ENCODE results near the gene ANXA2.
A peak's percentile ranks its signal among the peaks of the same experiment; 100 is the strongest.
"Not testable (repeated sequence)": the region's sequence is repeated elsewhere in the genome, so short reads cannot be mapped to it uniquely, and the experiment has no call there.

The ANXA2 gene

DNA sequence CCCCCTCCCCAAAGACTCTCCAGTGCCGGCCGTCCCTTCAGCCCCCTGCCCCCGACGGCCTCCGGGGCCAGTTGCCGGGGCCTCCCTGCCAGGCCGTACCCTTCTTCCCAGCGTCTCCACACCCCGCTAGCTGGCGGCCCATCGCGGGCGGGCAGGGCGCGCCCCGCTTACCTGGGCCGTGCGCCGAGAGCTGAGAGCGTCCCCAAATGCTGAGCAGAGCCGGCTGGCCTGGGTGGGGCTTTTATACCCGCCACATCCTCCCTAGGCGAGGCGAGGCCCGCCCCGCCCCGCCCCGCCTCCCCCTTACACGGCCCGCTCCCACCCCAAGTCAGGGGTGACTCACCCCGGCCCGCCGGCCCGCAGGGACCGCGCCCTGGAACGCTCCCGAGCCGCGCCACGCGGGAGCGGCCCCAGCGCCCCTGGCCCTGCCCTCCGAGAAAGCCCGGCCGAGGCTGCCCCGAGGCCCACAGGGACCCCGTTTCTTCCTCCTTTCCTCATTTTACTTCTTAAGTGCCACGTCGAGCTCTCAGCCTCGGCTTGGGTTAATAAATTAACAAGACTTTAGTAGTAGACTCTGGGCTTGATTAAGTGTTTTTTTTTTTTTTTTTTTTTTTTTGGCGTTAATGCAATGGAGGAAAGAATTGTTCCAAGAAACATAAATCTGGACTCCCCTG is at the start of gene ANXA2:
ANXA2 (minus strand) TSS at position 215 of the 674 bp plus-strand sequence. CDS start 11,911 bp downstream, outside the sequence.
- peak; percentile 54 to 73 for DNase-seq (ENCODE audit: low read depth in 2 of 2, low spot score in 1 of 2)

DNA sequence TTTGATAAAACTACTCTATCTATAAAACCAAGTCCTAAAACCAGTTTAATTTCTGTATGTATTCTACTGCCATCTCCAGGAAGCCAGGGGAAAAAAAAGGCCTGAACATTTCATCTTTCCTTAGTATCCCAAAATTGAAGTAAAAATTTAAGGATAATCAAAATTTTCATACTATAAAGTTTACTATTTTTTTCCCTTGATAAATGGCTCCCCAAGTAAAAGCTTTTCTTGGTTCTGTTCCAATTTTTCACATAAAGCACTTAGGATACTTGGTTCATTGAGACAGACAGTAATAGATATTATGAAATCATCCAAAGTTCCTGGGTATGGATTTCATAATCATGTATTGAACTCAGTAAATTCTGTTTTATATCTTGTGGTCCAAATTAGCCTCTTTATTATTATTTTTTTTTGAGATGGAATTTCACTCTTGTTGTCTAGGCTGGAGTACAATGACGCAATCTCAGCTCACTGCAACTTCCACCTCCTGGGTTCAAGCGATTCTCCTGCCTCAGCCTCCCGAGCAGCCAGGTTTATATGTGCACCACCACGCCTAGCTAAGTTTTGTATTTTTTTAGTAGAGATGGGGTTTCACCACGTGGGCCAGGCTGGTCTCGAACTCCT is 46.6 kb upstream of the ANXA2 start:
- no peak for DNase-seq (ENCODE audit: low read depth in 2 of 2, low spot score in 1 of 2)

DNA sequence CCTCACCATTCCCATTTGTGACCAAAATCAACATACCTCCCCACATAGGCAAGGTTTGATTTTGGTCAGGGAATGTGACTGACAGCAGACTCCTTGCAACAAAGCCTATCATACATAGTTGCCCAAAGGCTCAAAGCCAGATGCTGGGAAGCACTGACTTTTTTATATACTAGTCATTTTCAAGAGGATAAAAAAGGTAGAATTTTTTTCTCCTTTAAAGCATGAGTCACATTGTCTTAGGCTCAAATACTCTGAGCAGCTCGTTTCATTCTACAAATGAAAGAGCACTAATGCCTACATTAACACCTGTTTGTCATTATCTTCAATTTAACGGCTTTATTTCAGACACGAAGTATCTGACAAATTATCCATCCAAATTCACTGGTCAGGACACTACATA is 45.0 kb upstream of the ANXA2 start:
- DNase-seq (ENCODE audit: low read depth in 2 of 2, low spot score in 1 of 2), result no peak

DNA sequence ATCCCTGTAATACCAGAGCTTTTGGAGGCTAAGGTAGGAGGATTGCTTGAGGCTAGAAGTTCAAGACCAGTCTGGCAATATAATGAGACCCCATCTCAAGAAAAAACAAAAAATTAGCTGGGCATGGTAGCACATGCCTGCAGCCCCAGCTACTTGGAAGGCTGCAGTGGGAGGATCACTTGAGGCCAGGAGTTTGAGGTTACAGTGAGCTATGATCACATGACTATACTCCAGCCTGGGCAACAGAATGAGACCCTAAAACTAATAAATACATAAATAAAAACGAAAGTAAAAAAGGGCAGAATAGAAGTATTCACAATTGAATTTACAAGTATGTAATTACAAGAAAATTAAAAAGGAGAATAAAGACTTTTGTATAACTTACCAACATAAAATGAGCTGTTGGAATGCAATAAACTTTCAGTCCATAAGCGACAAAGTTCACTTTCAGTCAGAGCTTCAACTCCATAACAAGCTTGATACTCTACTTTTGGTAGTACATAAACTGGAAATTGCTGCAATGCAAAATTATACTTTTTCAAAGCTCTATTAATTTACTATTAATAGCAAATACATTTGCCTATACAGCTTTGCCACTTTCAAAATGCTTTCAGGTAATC is 44.4 kb upstream of the ANXA2 start:
- DNase-seq (ENCODE audit: low read depth in 2 of 2, low spot score in 1 of 2), result no peak

DNA sequence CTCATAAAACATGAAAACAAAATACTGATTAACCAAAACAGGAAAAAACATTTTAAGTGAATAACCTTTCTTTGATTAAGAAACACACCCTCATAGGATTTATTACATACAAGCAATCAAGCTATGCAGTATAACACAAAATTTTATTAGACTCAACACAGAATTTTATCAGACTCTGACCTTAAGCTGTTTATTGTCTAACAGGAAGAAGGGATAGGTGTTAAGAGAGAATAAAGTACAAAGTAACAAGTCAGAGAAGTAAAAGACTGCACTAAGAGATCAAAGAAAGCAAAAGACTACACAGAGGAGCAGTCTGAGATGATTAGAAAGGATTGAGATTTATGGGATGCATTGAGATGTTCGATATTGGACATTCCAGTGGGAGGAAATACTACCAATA is 43.5 kb upstream of the ANXA2 start:
- no peak for DNase-seq (ENCODE audit: low read depth in 2 of 2, low spot score in 1 of 2)

DNA sequence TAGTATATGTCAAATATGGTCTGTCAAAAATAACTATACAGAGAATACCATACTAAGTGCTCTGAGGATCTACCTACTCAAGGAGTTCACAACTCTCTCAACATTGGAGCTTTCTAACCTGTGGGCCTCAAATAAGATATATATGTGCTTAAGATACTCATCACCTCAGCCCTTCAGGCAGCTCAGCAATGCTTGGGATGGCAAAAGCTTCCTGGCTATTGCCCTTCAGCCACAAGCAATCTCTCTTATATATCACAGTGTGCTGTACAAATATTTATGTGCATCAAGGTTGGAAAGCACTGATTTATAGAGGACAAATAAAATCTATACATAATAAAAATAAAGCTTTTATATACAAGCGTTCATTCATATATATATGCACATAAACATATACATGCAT is 40.9 kb upstream of the ANXA2 start:
- no peak for DNase-seq (ENCODE audit: low read depth in 2 of 2, low spot score in 1 of 2)

DNA sequence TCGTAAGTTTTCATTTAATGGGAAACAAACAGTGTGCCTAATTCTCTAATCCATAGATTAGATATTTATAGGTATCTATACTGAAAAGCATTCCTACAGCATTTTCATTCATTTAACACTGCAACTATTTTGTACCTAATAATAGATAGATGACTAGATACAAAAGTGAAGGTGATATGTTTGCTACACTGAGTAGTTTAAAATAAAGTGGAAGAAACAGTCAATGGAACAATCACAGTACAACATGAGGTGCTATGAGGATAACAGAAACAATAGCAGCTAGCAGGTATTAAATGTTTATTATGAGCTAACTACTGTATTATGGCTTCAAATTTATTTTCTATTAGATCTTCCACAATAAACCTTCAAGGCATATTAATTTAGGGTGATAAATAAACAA is 31.1 kb upstream of the ANXA2 start:
- DNase-seq (ENCODE audit: low read depth in 2 of 2, low spot score in 1 of 2), result no peak

DNA sequence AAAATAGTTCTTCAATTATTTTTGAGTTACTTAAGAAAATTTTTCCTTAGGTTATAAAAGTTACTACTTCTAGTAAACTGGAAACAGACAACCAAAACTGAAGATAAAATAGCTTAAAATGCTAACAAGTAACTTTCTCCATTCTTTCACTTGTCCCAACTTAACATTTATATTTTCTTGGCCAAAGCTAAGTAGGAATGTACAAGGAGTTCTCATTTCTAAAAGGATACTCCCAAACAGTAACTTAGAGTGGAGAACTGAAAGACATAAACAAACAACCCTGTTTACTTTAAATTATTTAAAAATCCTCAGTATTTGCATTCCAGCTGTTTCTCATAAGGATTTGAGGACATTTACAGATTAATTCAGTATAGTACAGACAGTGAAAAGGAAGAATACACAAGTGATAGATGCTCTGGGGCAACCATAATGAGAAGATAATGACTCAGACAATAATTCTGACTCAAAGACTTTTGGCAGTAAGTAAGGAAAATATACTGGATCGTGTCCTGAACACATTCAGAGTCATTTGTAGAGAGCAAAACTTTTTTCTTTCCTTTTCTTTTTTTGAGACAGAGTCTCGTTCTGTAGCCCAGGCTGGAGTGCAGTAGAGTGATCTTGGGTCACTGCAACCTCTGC is 29.2 kb upstream of the ANXA2 start:
- DNase-seq (ENCODE audit: low read depth in 2 of 2, low spot score in 1 of 2), result no peak

DNA sequence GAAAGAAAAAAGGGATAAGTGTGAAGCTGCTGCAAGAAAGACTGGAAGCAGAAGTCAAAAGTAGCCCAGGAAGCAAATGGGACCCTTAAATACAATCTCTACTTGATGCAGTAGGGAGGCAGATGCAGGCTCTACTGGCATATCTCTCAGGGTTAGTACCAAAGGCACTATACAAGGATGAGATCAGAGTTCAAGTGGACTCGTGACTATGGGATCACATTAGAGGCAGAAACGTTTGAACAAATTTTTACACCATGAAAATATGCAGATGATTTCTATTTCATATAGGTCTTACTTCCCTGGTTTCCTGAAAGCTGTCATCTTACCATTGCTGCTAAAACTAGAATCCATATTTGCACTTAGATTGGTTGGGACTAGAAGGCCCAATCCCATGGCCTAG is 27.7 kb upstream of the ANXA2 start:
- no peak for DNase-seq (ENCODE audit: low read depth in 2 of 2, low spot score in 1 of 2)

DNA sequence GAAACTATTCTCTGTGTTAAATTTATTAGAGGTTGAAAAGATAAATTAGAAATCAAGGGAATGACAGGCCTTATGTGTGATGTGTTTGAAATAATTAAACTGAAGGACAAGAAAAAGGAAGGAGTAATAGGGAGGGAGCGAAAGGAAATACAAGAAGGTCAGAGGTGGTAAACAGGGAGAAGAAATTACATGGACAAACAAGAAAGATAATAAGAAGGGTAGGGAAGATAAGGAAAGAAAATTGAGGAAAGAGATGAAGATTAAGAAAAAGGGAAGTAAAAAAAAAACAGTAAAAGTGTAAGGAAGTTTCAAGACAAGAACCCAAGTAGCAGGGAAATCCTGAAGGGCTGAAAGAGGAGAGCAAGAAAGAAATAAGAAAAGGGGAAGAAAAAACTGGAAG is 26.2 kb upstream of the ANXA2 start:
- DNase-seq (ENCODE audit: low read depth in 2 of 2, low spot score in 1 of 2), result no peak

DNA sequence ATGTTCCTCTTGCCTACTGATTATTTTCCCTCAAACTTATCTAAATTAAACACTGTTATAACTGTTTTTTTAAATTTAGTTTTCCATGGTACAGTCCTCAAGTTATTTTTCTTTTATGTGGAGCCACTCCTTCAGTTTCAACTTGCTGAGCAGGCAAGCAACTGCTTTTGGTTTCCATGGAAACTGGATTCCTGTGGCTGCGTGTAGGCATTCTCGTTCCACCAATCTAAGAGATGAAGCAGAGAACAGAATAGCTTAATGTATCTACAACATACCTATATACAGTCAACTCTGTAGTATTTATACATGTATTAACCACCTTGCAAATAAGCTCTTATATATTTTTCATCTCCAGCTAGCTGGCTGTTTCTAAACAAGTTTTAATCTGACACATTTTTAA is 25.8 kb upstream of the ANXA2 start:
- DNase-seq (ENCODE audit: low read depth in 2 of 2, low spot score in 1 of 2), result no peak

DNA sequence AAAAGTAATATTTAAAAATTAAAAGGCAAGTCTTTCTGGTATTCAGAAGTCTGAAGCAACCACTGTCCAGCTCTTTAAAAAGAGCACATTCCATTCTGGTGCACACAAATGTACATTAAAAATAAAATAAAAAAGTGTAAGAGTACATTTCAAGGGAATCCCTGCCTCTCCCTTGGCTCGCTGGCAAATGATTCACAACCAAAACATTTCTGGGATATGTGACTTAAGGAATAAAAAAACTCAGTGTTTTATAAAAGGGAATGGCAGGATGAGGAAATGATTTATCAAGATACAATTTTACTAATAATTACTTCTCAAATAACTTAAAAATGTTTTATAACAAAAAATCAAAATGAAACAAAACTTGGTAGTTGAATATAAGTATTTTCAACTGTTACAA is 23.8 kb upstream of the ANXA2 start:
- DNase-seq (ENCODE audit: low read depth in 2 of 2, low spot score in 1 of 2), result no peak

DNA sequence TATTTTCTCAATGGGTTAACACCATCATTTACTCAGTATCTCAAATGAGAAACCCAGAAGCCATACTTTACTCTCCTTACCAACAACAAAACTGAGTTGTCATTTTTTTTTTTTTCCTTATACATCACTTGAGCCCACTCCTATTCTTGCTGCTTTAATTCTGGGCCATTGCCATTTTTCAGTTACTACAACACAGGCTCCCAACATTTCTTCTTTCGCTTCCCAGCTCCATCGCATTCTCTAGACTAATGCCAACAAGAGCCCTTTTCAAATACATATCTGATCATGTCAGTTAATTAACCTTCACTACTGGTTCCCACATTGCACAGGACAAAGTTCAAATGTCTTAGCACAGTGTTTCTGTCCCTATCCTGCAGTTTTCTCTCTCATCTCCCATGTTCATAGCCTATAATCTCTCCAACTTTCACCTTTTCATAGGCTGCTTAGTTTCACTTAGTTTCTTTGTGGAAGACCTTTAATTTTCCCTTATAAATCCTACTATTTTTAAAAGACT is 22.5 kb upstream of the ANXA2 start:
- no peak for DNase-seq (ENCODE audit: low read depth in 2 of 2, low spot score in 1 of 2)

DNA sequence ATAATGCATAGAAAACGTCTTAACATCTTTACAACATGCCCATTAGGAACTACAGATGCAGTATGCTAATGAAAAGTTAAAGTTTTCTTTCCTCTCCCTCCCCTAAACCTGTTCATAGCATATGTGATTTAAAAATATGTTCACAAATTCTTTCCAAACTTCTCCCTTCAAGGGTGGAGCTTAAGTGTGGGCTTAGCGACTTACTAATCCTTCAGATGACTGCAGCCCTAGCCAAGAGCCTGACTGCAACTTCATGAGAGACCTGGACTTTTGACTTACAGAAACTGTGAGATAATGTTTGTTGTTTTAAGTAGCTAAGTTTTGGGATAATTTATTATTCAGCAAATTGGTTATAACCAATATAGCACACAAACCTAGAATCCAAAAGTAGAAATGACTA is 22.0 kb upstream of the ANXA2 start:
- no peak for DNase-seq (ENCODE audit: low read depth in 2 of 2, low spot score in 1 of 2)

DNA sequence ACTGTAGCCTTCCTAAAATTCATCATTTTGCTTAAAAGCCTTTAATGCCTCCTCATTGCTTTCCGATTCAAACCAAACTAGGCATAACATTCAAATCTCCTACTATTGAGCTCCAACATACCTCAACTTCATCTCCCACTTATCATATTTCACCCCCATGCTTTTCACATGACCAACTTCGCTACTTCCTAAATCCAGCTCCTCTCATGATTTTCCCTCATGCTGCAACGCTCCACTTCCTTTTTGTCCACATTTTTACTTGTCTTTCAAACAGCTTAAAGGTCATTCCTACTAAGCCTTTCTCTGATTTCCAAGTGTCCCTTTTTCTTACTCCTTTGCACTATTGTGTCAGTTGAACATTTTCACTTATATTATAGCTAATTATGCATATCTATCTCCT is 20.3 kb upstream of the ANXA2 start:
- DNase-seq (ENCODE audit: low read depth in 2 of 2, low spot score in 1 of 2), result no peak

DNA sequence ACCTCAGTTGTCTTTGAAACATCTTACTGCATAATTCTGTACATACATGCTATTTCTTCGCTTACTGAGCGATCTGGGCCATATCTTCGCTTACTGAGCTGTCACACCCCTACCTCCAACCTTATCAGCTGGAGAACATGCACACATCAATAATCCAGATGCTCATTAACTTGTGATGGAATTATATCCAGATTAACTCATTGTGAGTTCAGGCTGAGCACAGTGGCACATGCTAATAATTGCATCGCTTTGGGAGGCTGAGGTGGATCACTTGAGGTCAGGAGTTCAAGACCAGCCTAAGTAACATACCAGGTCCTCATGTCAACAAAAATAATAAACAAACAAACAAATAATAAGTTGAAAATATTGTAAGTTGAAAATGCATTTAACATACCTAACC is 19.3 kb upstream of the ANXA2 start:
- DNase-seq (ENCODE audit: low read depth in 2 of 2, low spot score in 1 of 2), result no peak

DNA sequence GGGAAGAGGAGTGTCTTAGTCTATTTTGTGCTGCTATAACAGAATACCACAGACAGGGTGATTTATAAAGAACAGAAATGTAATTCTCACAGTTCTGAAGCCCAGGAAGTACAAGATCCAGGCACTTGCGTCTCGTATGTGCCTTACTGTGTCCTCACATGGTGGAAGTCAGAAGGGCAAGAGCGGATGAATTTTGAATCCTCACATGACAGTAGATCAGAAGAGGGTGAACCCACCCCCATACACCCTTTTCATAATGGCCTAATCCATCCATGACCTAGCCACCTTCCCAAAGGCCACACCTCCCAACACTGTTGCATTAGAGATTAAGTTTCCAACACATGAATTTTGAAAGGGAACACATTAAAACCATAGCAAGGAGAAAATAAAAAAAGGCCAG is 18.7 kb upstream of the ANXA2 start:
- no peak for DNase-seq (ENCODE audit: low read depth in 2 of 2, low spot score in 1 of 2)

DNA sequence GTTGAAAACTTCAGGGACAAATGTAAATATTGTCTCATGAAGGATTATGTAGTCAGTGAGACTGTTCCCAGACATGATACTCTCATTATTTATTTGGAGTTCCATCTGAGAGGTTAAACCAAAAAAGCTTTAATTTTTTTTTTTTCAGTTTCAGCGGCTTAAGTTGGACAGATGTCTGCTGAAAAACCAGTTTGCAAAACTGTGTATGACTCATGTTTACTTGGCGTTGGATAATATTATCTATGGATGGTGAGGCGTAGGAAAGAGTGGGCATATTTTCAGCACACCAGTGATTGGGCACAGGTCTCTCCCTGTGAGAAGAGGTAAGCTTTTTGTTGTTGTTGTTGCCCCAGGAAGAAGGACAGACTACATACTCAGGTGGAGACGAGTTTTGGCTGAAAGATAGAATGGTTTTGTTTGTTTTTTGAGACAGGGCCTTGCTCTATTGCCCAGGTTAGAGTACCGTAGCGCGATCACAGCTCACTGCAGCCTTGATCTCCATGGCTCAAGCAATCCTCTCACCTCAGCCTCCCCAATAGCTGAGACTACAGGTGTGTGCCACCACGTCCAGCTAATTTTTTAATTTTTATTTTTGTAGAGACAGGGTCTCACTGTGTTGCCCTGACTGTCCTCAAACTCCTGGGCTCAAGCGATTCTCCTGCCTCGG is 16.4 kb upstream of the ANXA2 start:
- DNase-seq (ENCODE audit: low read depth in 2 of 2, low spot score in 1 of 2), result no peak

DNA sequence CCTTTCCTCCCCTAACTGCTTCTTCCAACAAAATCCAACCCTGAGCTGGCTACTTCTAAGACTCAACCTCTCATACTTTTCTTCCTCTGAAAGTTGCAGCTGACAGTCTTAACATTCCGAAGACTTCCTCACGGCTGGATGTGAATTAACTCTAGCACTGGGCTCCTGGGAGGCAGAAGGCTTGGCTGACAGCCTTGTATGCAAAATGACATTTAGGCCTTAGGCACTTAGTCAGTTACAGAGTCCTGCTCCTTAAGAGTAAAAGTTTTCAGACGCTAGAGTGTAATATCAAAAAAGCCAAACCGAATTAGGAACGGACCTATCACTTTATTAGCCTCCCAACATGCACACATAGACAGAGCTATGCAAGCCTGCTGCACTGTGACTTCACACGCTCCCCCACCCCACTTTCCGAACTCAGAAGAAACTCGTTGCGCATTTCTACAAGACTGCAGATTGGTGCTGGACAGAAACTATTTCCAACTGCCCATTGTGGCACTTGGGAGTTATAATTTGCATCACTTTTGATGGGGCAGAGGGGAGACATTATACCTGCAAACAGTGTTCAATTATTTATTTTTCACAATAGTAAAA is 15.5 kb upstream of the ANXA2 start:
- no peak for DNase-seq (ENCODE audit: low read depth in 2 of 2, low spot score in 1 of 2)

DNA sequence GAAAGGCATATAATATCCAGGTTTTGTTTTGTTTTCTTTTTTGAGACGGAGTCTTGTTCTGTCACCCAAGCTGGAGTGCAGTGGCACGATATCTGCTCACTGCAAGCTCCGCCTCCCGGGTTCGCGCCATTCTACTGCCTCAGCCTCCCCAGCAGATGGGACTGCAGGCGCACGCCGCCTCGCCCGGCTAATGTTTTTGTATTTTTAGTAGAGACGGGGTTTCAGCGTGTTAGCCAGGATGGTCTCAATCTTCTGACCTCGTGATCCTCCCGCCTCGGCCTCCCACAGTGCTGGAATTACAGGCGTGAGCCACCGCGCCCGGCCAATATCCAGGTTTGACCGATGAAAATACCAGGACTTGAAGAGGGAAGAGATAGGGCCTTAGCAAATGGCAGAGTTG is 15.0 kb upstream of the ANXA2 start:
- DNase-seq (ENCODE audit: low read depth in 2 of 2, low spot score in 1 of 2), result not testable (repeated sequence)

DNA sequence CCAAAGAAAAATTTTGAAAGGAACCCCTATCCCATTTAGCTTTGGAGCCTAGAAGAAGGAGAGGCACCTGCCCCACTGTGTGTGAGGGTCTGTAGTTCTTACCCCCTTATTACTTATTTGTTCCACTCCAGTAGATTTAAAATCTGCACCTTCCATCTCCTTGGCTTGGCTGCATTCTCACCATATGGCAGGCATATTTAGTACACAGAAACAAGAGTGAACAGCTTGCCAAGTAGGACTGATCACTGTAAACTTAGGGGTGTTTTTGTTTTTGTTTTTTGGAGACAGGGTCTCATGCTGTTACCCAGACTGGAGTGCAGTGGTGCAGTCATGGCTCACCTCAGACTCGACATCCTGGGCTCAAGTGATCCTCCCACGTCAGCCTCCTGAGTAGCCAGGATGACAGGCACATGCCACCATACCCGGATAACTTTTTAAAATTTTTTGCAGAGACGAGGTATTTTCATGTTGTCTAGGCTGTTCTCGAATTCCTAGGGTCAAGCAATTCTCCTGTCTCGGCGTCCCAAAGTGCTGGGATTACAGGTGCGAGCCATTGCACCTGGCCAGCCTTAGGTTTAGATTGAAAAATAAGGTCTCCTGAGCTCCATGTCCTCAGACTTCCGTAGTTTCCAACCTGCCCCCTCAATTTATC is 14.1 kb upstream of the ANXA2 start:
- DNase-seq (ENCODE audit: low read depth in 2 of 2, low spot score in 1 of 2), result no peak
